C4-2B (cell line): ENCODE results near the gene ATL3.

ENCODE experiments used
- CTCF ChIP-seq: fragments of 450-650 bp; conservative IDR thresholded peaks from 2 replicates; pipeline ENCODE4 v1.5.1; 2017; ENCODE audit warnings: mild to moderate bottlenecking
- ZFX ChIP-seq: fragments of 450-650 bp; IDR thresholded peaks from 2 replicates; pipeline ENCODE4 v1.6.1; 2017

DNA sequence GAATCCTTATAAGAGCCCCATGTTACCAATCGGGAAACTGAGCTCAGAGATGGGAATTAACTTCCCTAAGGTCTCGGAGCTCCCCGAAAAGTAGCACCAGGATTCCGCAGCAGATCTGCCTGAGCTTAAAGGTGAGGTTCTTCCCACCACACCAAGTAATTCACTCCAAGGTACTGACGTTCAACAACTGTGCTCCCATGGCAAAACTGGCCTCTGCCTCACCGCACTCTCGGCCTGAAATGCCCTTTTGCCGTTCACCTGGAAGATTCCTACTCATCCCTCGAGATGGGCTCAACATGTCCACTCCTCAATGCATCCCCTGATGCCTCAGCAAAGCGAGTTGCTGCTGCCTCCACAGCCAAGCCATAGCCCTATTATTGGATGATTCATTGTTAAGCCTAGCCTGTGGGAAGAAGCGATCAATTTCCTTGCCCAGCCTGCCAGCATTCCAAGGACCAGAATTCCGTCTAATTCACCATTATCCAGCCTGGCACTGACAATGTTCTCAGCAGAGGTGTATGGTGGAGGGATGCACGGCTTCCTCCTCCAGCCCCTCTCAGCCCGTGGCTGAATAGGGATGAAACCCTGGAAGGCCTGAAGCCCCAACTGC is 61.1 kb downstream of the ATL3 start:
- no peak for TF ChIP-seq CTCF
- TF ChIP-seq ZFX, result no peak
